ENCODE data around the gene MSL3B.

The MSL3B gene

GRCh38 chr2:233867993-233868532 lies at the start of gene MSL3B:
MSL3B (minus strand) TSS chr2:233868386.
- in situ Hi-C loops (cut with HindIII; ENCODE audit: low sequenced_read_pairs): no loop called here
- DNase-seq (ENCODE audit: low read depth): no peak
- H3K4me3 ChIP-seq (ENCODE audit: low read depth, low read length): peak within 1 kb of the TSS; percentile 53
- no peak for TF ChIP-seq CTCF (IDR thresholded peaks at IDR 0.05; ENCODE audit: low read depth, low read length, missing control alignments)

- no peak within 1 kb of the TSS for H3K4me3 ChIP-seq (ENCODE audit: low read depth, low read length)
- no peak for DNase-seq (ENCODE audit: low read depth)
- in situ Hi-C loops (cut with HindIII; ENCODE audit: low sequenced_read_pairs): no loop called here
- no peak for TF ChIP-seq CTCF (IDR thresholded peaks at IDR 0.05; ENCODE audit: low read depth, low read length, missing control alignments)
Observed at GRCh38 chr2:233917116-233917515, 48.9 kb upstream of the MSL3B start, which contains the start of gene TRPM8. TRPM8 (plus strand) TSS chr2:233917373; CDS start chr2:233926538, 9,165 bp downstream.

GRCh38 chr2:233915128-233915527 lies 46.9 kb upstream of the MSL3B start:
- in situ Hi-C loops (cut with HindIII; ENCODE audit: low sequenced_read_pairs): no loop called here
- TF ChIP-seq CTCF (IDR thresholded peaks at IDR 0.05; ENCODE audit: low read depth, low read length, missing control alignments): peak; percentile 14
- no peak for DNase-seq (ENCODE audit: low read depth)
- no peak overlapping the region for H3K4me3 ChIP-seq (ENCODE audit: low read depth, low read length)

GRCh38 chr2:233912691-233913423 lies 44.7 kb upstream of the MSL3B start:
- no peak for TF ChIP-seq CTCF (IDR thresholded peaks at IDR 0.05; ENCODE audit: low read depth, low read length, missing control alignments)
- no peak overlapping the region for H3K4me3 ChIP-seq (ENCODE audit: low read depth, low read length)
- DNase-seq (ENCODE audit: low read depth): peak; percentile 22
- in situ Hi-C loops (cut with HindIII; ENCODE audit: low sequenced_read_pairs): no loop called here

GRCh38 chr2:233907627-233908026 lies 39.4 kb upstream of the MSL3B start:
- no peak for DNase-seq (ENCODE audit: low read depth)
- TF ChIP-seq CTCF (IDR thresholded peaks at IDR 0.05; ENCODE audit: low read depth, low read length, missing control alignments): no peak
- no peak overlapping the region for H3K4me3 ChIP-seq (ENCODE audit: low read depth, low read length)
- in situ Hi-C loops (cut with HindIII; ENCODE audit: low sequenced_read_pairs): no loop called here

GRCh38 chr2:233905945-233906344 lies 37.8 kb upstream of the MSL3B start:
- DNase-seq (ENCODE audit: low read depth): no peak
- in situ Hi-C loops (cut with HindIII; ENCODE audit: low sequenced_read_pairs): no loop called here
- H3K4me3 ChIP-seq (ENCODE audit: low read depth, low read length): no peak overlapping the region
- TF ChIP-seq CTCF (IDR thresholded peaks at IDR 0.05; ENCODE audit: low read depth, low read length, missing control alignments): no peak

All from astrocyte of the cerebellum (primary cell).